Limb (tissue), 2 donors: Measurements from ENCODE around the gene NCF2.
A peak's percentile ranks its signal among the peaks of the same experiment; 100 is the strongest.
"Not testable (repeated sequence)": the region's sequence is repeated elsewhere in the genome, so short reads cannot be mapped to it uniquely, and the experiment has no call there.

Experiments used
- DNase-seq, 2 donors: peaks; one replicate each; pipeline ENCODE4 v3.0.0-alpha.2; 2016; ENCODE audit errors: extremely low spot score in 2 of 2

NCF2 gene

GRCh38 chr1:183590244-183591191 lies at the start of gene NCF2:
Gene NCF2, minus strand, starts transcription at chr1:183590459. Its CDS starts 130 bp downstream, at chr1:183590329.
- DNase-seq = no peak

- no peak for DNase-seq
These were observed 48.6 kb upstream of the NCF2 start for GRCh38 chr1:183638649-183639387.

- DNase-seq = no peak
These were observed 46.5 kb upstream of the NCF2 start for GRCh38 chr1:183636783-183637182.

- no peak for DNase-seq
These were observed 46.0 kb upstream of the NCF2 start for GRCh38 chr1:183636334-183636682.

DNA sequence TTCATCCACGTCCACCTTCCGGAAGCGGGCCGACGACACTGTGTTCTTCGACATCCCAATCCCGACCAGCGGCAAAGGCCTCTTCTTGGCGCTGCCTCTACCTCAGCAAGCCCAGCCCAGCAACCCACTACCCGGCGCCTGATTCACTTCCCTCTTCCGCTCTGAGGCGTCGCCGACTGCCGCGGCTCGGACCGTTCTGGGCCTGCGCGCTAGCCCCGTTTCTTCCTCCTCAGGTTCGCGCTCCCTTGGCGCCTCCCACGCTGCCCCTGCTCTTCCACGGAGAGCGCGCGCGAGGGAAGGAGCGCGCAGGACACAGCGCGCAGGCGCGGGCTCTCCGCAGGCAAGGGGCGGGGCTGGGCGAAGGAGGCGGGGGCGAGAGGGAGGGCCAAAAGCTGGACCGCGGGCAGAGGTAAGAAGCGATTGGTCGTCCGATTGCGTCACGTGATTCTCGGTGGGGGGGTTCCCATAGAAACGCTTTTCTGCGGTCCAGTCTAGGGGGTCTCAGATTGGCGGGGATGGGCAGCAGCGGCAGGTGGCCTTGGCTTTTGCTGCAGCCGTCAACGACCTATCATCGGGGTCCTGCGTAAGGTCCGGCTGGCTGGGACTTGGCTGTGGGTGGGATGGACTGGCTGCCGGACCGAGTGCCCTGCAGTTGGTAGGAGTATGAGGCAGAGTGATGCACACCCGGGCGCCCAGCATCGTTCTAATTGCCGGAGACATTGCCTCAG lies 45.5 kb upstream of the NCF2 start, which contains the start of gene ARPC5:
Gene ARPC5 (minus strand): TSS at position 178 of the 728 bp plus-strand sequence. CDS start 124 bp downstream, at position 54.
- peak; percentile 98 to 99 for DNase-seq

GRCh38 chr1:183635099-183635605 lies 44.9 kb upstream of the NCF2 start:
- DNase-seq = no peak

DNA sequence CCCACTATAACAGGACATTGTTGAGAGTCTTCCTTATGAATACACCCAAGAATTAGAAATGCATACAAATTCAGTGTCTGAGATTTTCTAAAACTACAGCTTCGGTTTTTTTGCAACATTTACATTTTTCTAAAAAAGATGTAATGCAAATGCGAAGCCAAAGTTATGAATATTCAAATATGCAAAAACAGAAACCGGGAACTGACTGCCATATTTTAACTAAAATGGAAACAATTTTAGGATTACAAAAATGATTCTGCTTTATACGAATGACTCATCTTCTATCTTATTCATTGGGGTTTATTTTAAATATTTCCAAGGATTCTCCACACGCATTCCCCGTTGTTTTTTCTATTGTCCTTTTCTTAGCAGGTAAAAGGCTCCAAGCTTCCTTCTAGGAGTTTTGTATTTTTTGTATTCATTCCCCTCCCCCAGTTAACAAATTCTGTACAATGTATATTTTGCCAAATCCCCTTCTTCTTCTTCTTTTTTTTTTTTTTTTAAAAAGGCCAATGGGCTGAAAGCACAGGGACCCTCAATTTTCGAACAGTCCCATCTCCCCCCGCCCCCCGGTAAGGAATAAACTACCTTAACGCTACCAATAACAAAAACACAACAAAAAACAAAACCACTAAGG lies 44.3 kb upstream of the NCF2 start:
- no peak for DNase-seq

DNA sequence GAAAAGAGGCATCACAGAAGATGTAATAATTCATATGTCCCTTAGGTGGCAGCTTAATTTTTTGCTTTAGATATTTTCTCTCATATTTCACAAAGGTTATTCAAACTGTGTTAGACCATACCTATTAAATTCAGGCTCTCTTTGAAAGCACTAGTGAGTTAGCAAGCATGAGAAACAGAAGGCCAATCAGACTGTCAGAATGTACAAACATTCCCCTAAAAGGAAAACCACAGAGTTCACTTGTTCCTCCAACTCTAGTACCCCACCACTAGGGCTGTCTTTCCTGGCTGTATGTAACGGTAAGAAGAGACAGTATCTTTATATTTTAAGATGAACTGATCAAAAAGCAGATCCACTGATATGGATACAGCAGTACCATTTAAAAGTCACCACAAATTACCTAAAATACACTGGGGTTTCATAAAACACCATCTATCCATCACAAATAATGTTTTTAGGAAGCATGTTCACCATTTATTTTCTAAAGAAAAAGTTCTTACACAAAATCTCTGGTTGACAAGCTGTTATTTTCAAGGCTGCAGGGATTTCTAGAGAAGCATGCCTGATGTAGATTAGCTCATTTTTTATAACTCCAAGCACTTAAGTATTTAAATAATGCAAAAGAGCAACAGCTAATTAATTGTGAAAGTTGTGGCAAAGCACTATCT lies 43.6 kb upstream of the NCF2 start:
- peak in 1 of 2 donors; percentile 62 for DNase-seq

DNA sequence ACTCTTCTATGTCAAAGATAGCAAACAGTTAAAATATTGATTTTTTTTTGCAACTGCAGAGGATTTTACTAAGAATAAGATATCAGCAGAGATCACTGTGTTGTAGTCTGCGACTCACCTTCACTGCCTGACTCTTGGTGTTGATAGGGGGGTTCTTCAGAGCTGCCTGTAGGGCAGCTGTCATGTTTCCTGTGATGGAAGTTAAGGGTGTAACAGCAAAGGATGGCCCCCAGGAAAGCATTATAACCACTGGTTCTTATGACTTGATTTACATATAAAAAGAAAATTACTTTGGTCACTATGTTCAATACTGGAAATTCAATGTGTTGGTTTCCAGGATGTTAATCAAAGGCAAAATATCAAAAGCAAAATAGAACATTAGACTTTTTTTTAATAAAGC lies 42.7 kb upstream of the NCF2 start:
- DNase-seq = no peak

- DNase-seq = no peak
These were observed 41.9 kb upstream of the NCF2 start for GRCh38 chr1:183632114-183632513.

- DNase-seq = no peak
These were observed 40.5 kb upstream of the NCF2 start for GRCh38 chr1:183630748-183631147.

- no peak for DNase-seq
These were observed 38.3 kb upstream of the NCF2 start for GRCh38 chr1:183628537-183628936.

DNA sequence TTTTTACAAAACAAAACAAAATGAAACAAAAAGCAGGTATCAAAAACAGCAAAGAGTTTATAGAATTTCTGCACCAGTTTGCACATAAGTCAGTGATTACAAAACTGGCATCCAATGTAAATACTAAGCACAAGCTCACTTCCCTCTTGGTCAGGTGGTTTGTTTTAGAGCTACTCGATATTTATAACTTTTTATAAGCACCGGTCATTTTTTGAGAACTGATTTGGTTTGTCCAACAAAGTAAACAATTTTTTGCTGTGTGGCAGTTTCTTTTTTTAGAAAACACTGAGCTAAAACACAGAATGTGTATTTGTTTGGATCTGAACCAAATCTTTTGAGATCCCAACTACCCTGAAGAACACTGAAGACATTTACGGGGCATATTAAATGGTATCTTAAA lies 36.0 kb upstream of the NCF2 start:
- not testable (repeated sequence) for DNase-seq

DNA sequence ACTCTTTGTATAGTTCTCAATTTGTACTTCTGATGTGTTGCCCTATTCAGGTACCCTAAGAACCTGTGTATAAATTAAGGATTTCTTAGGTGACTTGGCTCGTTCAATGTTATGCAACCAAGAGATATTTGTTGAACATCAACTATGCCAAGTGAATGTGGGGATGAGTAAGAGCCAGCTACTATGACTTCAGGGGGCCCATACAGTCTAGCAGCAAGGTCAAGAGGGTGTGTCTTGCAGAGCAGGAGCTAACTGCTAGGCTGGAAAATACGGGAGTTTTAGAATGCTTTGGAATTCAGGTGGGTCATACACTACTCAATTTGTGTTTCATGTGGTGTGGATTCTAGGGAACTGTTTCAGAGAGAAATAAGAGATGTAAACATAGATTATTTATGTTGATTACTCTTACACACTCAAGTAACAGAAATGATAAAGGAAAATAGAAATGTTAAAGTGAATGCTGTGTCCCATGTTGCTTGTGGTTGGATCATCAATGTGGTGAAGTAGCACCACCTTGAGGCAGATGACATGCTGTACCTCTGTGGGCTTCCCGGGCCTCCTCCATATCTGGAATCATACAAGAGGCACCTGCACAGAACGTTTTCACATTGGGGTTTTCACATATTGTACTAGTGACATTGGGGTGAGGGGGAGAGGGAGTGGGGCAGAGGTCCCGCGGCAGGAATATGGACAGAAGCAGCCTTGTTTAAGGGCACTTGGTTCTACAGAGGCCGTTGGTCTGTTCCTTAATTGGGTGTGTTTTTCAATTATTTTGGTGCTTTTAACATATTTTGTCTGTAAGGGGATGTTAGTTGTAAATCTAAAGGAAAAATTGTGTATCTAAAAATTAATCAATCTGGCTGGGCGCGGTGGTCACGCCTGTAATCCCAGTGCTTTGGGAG lies 32.9 kb upstream of the NCF2 start:
- peak; percentile 67 to 73 for DNase-seq

DNA sequence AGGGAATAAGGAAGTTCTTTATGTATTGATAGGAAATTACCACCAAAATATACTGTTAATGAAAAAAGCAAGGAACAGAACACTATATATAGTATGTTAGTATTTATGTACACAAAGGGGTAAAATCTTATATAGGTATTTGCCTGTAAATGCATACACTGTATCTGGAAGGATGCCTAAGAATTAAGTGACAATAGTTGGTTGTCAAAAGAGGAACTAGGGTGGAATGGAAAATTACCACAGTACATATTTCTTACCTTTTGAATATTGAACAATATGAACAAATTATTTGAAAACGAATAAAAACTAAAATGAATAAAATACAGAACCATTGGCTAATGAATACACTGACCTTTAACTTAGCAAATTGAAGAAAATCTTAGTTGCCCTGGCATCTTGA lies 31.8 kb upstream of the NCF2 start:
- DNase-seq = no peak

GRCh38 chr1:183620311-183620710 lies 30.1 kb upstream of the NCF2 start:
- no peak for DNase-seq

- DNase-seq = no peak
These were observed 29.5 kb upstream of the NCF2 start for GRCh38 chr1:183619781-183620180.

DNA sequence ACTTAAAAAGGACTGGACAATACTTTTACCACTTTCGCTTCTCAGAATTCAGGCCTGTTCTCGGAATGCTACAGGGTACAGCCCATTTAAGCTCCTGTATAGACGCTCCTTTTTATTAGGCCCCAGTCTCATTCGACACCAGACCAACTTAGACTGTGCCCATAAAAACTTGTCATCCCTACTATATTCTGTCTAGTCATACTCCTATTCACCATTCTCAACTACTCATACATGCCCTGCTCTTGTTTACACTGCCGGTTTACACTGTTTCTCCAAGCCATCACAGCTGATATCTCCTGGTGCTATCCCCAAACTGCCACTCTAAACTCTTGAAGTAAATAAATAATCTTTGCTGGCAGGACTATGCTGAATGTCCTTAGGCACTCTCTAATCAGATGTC lies 27.9 kb upstream of the NCF2 start:
- not testable (repeated sequence) for DNase-seq

DNA sequence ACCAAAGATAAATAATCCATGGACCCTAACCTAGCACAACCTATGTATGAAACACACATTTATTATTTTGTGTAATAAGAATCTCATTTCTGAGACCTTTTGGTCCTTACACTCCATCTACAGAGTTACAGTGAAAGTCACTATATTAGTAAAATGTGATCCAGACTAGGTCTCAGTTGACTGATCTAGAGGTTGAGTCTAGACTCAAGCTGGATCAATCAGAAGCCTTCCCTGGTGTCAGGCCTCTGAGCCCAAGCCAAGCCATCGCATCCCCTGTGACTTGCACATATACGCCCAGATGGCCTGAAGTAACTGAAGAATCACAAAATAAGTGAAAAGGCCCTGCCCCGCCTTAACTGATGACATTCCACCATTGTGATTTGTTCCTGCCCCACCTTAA lies 22.7 kb upstream of the NCF2 start:
- not testable (repeated sequence) for DNase-seq
